Activated T-cell treated with anti-CD3 and anti-CD28 coated beads for 48 hours (primary cell): ENCODE measurements around the gene ATP1B1.
"Not testable (repeated sequence)": the region's sequence is repeated elsewhere in the genome, so short reads cannot be mapped to it uniquely, and the experiment has no call there.

Source experiments
- DNase-seq: peaks from one replicate; pipeline ENCODE4 v3.0.0-alpha.2; 2020; ENCODE audit warnings: low read depth

Gene ATP1B1

GRCh38 chr1:169115891-169116585 is 9.5 kb downstream of the ATP1B1 start:
- no peak for DNase-seq

GRCh38 chr1:169117014-169117413 is 10.5 kb downstream of the ATP1B1 start:
- no peak for DNase-seq

GRCh38 chr1:169117599-169117998 is 11.1 kb downstream of the ATP1B1 start:
- DNase-seq: no peak

GRCh38 chr1:169118227-169118626 is 11.7 kb downstream of the ATP1B1 start:
- no peak for DNase-seq

DNA sequence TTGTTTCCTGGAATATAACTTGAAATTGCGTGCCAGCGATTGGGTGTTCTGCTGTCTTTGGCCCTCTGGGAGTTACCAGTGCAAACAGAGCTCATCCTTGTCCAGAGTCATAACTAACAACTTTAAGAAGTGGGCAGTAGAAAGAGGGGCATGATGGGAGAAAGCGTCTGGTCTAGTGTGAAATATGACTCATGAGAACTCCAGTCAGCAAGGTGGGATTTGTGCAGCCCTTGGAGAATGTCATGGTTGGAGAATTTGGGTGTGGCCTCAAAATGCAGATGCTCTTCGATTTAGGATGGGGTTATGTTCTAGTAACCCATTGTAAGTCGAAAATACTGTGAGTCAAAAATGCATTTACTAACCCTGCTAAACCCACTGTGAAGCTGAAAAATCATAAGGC is 12.9 kb downstream of the ATP1B1 start:
- no peak for DNase-seq

DNA sequence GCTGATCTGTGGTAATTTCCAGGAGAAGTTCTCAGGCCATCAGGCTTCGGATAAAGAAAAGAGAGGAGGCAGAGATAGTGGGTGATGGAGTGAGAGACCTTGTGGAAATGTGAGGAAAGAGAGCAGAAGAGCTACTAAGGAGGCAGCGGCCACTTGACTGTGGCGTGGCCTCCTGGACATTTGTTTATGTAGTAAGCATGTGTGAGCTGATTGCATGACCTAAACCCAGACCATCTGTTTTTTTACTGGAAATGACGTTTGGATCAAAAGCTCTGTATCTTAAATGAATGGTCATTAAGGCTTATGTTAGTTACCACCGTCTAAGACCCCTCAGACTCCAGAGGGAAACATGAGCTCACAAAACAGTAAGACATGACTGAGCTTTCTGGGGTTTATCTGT is 13.6 kb downstream of the ATP1B1 start:
- DNase-seq: no peak

DNA sequence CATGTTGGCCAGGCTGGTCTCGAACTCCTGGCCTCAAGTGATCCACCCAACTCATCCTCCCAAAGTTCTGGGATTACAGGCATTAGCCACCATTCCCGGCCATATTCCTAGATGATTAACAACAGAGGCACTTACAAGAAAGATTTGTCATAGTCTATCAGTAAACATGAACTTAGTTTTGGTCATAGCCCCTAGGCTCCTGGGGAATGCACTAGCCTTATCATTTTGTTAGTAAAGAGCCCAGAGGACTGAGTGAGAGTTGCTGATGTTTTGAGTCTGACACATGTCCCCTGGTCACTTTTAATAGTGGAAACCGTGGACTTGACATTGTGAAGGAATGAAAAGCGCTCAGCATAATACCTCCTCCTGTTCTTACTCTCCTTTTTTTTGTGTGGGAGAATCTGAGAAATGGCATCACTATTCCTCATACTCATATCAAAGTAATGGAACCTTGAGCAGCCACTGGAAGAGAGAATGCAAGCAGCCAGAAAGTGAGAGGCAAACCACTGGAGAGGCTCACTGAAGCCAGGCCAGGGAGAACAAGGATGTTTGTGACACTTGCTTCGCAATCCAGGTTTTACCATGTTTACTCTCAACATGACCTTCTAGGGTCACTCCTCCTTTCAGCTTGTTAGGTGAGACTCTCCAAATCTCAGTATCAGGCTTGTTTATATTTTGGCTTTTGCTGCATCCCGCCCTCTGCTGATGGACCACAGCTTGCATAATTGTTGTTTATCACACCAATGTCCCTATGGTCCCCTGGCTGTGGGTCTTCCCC is 14.8 kb downstream of the ATP1B1 start:
- DNase-seq: no peak

- no peak for DNase-seq
These were observed 16.5 kb downstream of the ATP1B1 start for GRCh38 chr1:169122976-169123375.

DNA sequence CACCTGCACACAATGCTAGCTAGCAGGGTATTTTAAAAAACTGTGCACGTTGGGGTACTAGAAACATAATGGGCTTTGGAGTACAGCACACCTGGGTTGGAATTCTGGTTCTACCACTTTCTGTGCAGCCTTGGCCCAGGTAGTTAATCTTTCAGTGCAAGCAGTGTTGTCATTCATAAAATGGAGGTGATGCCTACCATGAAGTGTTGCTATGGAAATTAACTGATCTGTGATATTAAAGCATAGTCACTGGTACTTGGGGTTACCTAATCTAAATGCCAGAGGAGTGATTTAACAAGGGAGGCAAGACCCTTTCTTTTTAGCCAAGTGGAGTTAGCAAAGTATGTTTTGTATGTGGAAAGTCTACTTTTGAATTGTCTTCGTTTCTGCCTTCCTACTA is 18.0 kb downstream of the ATP1B1 start:
- DNase-seq: no peak

DNA sequence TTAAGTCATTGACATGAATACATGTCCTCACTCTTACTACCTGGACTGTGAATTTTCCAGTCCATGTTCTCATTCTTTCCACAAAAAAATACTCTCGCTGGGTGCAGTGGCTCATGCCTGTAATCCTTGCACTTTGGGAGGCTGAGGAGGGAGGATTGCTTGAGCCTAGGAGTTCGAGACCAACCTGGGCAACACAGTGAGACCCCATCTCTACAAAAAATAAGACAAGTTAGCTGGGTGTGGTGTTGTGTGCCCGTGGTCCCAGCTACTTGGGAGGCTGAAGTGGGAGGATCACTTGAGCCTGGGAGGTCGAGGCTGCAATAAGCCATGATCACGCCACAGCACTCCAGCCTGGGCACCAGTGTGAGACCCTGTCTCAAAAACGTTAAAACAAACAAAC is 19.1 kb downstream of the ATP1B1 start:
- DNase-seq: not testable (repeated sequence)

GRCh38 chr1:169126335-169126734 is 19.8 kb downstream of the ATP1B1 start:
- DNase-seq: no peak

GRCh38 chr1:169127305-169127704 is 20.8 kb downstream of the ATP1B1 start:
- DNase-seq: no peak

- no peak for DNase-seq
These were observed 22.1 kb downstream of the ATP1B1 start for GRCh38 chr1:169128562-169128961.

DNA sequence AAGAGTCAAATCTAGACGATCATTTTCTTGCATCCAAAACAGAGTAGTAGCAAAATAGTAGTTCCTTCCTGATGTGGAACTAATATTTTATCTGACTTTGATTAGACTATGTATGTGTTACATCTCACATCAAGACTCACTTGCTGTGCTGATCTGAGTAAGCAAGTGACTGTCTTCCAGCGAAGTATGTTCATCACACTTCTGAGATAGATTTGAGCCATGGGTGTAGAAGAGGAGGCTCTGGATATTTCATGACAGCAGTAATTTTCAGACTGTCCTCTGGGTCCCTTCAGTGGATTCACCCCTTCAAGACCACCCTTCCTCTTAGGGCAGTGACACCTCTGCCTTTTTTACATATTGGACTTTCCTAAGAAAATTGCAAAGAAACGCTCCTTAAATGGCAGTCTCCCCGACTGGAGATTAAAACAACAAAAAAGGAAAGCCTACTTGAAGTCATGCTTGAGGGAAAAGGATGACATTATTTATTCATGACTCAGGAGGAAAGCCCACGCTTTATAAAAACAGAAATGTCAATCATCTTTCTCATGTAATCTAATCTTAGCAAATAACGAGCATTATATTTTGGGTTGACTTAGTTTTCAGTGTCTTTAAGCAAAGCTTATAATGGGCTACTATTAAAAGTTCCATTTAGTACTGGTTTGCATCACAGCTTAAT is 22.8 kb downstream of the ATP1B1 start:
- DNase-seq: no peak

GRCh38 chr1:169130683-169131082 is 24.2 kb downstream of the ATP1B1 start:
- no peak for DNase-seq

GRCh38 chr1:169132512-169133227 is 26.2 kb downstream of the ATP1B1 start:
- DNase-seq: no peak

DNA sequence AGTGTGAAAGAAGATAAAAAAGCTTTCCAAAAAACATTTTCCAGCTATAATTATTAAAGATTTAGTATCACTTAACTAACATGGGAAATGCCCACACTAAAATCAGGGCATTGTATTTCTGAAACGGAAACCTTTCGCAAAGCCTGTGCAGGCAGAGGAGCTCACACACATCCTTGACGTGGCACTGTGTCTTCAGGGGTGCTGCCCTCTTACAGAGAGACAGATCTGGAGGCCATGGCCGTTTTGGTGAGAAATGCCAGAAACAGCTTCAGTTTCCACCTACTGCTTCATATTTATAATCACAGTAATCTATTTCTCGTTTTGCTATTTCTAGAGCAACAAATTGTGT is 26.7 kb downstream of the ATP1B1 start:
- no peak for DNase-seq

DNA sequence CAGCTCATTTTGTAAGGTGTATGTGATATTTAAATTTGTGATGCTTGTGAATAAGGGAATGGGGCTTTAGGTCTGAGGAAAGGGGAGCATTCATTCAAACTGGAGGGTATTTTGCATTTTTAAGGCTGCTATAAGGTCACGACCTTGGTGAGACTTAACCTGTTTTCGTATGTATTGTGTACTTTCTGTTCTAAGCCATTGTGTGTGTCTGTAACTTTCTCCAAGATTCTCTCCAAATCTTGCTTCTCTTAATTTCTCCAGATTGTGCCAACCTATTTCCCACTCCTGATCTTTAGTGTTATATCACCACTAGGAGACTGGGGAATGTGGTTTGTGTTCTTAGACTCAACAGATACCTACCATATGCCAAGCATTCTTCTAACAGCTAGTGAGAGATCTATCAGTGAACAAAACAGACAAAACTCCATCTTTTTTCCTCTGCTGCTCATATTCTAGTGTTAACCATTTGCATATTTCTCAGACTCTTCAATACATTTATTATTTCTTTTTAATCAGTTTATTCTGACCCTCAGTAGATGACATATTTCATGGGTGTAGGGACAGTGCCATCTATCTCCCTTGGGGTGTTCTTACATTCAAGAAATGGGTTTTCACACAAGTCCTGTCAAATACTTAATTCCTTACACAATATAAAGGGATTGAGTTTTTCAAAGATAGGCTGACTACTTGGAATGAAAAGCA is 27.5 kb downstream of the ATP1B1 start:
- no peak for DNase-seq

- no peak for DNase-seq
These were observed 30.9 kb downstream of the ATP1B1 start for GRCh38 chr1:169137357-169137756.

DNA sequence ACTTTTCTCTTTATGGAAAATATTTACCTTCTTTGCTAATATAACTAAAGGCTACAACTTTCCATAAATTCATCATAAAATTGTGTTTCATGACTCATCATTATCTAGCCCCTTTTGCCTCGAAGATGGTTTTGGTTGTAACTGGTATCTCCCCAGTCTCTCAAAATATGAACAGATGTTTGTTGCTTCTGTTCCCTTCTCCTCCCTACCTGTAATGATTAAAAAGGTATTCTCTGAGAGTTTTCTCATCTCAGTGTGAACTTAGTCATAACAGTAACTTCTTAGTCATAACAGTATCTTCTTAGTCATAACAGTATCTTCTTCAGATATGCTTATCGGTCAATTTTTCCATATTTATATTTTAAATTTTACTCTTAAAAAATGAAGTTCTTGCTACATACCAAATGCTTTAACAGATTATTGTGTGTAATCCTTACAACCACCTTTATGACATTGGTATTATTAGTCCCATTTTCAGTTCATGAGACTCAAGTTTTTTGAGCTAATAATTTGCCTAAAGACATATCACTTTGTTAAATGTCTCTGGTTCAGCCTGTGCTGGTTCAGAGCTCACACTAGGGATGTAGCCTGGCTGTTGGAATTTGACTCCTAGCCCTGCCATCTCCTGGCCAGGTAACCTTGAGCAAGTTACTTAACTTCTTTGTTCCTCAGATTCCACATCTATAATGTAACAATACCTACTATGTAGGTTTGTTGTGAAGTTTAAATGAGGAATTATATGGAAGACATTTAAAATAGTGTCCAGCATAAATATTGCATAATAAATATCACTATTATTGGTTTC is 32.6 kb downstream of the ATP1B1 start:
- DNase-seq: no peak

DNA sequence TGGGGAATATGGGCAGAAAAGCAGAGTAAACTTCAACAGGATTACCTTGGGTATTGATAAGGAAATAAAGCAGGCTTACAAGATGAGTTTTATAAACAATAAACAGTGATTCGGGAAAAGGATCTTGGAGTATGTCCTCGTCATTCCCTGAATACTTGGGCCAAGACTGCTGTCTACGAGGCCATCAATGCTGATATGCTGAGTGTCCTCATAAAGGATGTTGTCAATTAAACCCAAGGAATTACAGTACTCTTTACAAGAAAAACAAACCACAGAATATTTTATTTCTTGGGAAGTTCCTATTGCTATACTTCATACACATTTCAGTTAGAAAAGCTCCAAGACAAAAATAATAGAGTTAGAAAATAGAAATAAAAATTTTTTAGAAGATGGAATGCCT is 34.9 kb downstream of the ATP1B1 start:
- DNase-seq: no peak
